ENCODE results near the gene MCRS1.

The MCRS1 gene

DNA sequence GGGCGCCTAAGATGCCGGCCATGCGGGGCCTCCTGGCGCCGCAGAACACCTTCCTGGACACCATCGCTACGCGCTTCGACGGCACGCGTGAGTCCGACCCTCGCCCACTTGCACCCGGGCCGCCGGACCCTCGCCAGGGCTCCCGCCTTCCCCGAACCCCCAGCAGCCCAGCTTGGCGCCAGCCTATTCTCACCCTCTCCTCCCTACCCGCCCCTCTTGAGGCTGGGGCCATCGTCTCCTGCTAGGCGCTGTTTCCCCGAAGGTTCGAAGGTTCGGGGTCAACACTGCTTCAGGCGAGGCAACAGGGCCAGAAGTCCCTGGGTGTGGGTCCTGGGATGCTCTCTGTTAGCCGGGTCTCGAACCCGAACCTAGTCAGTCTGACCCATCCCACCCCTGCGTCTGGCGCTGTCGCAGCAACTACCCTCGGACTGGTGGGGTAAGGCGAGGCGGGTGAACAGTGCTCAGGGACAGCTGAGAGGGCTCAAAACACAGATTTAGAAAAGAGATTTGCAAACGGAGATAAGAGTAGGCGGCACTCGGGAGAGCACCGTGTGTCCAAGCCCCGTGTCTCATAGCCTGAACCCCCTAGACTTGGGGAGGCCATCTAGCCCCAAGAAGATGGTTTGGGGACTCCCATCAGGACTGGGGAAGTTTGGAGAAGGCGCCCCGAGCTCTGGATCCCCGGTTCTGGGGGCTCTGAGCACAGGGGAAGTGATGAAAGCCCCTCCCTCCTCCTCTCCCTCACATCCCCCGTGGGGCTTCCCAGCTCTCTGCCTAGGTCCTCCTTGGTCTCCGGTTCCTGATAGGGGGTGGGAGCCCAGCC, 28.3 kb downstream of the MCRS1 start:
- Histone ChIP-seq H3K9me3 (ENCODE audit: insufficient read depth, low read depth, low read length) (no peaks in the 10 kb centered on the region), H3K14ac (ENCODE audit: low read length) (no peak overlapping the region), H2BK5ac (ENCODE audit: low read depth, low read length, poor library complexity) (no peak overlapping the region), H3K27ac (ENCODE audit: low read depth, low read length) (no peak overlapping the region), H2BK12ac (ENCODE audit: low read length) (no peak overlapping the region), H3K4me3 (ENCODE audit: low read depth, low read length) (no peak overlapping the region), H3K23ac (ENCODE audit: low read length) (no peak overlapping the region), H2AFZ (ENCODE audit: insufficient read depth, low read length, poor library complexity) (no peak overlapping the region), H3K9ac (ENCODE audit: low read length) (no peak overlapping the region), H3K79me1 (ENCODE audit: low read length) (no peaks in the 10 kb centered on the region), H2BK120ac (ENCODE audit: insufficient read depth, low read length, poor library complexity) (no peak overlapping the region), H3K27me3 (ENCODE audit: insufficient read depth, low read length) (peaks cover 79% of the 10 kb centered on the region), H3K79me2 (ENCODE audit: control insufficient read depth, insufficient read depth, low read length, poor library complexity) (no peaks in the 10 kb centered on the region), H2AK5ac (ENCODE audit: low read length) (no peak overlapping the region), H3K36me3 (ENCODE audit: control insufficient read depth in 1 of 2, insufficient read depth in 2 of 2, low read length in 2 of 2) (no peaks in the 10 kb centered on the region), H4K91ac (ENCODE audit: low read depth, low read length) (no peak overlapping the region), H3K4ac (ENCODE audit: low read depth, low read length) (no peak overlapping the region), H3K4me2 (ENCODE audit: low read length) (no peak overlapping the region), H3K4me1 (ENCODE audit: control insufficient read depth in 1 of 2, insufficient read depth in 2 of 2, low read length in 2 of 2) (peaks cover 3 to 9% of the 10 kb centered on the region in 2 experiments), H3K18ac (ENCODE audit: low read length) (no peak overlapping the region), H4K8ac (ENCODE audit: low read depth, low read length) (no peak overlapping the region), H4K12ac (ENCODE audit: low read depth, low read length) (no peak overlapping the region)
- no peak for DNase-seq
- no CpG with 5 or more reads among the region's 47 CpGs for WGBS (ENCODE audit: extremely low coverage, insufficient coverage, insufficient read length)

DNA sequence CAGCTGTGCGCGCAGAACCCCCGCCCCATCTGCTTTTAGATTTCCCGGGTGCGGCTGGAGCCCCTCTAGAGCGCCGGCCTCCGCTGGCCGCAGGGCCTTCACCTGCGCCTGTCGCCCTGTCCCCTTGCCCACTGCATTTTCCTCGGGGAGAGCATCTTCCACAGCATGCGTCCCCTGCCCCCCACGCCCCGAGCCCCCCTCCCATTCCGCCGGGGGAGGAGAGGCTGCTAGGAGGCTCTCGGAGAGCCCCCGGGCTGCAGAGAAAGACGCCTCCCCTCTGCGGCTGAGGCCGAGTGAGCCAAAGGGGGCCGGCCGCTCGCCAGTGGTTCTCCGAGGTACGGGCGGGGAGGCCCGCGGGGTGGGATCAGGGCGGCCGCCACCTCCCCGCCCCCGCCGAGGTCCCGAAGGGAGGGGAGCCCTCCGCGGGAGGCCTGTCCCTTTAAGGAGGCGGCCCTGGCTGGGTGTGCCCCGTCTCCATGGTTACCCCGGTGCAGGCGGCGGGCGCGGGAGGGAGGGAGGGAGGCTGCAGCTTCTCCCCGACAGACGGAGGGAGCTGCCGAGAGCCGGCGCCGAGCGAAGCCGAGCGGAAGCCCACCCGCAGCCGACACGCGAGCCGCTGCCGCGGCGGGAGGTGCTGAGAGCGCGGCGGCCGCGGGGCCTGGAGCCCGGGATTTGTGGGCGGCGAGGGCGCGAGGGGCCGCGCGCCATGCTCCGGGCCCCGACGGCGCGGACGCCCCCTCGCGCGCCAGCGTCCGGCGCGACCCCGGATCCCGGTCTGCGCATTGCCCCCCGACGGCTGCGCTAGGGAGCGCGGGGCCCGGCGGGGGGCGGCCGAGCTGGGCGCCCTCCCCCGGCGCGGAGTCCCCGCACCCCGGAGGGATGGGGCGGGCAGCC, 29.2 kb downstream of the MCRS1 start, which contains the start of gene KCNH3:
Gene KCNH3 (plus strand): TSS at position 521 of the 894 bp plus-strand sequence. CDS start 387 bp downstream, outside the sequence.
- no CpG with 5 or more reads among the region's 107 CpGs for WGBS (ENCODE audit: extremely low coverage, insufficient coverage, insufficient read length)
- H3K9ac ChIP-seq (ENCODE audit: low read length): no peak within 1 kb of the TSS
- H3K79me1 ChIP-seq (ENCODE audit: low read length): no peaks in the 10 kb centered on the region

DNA sequence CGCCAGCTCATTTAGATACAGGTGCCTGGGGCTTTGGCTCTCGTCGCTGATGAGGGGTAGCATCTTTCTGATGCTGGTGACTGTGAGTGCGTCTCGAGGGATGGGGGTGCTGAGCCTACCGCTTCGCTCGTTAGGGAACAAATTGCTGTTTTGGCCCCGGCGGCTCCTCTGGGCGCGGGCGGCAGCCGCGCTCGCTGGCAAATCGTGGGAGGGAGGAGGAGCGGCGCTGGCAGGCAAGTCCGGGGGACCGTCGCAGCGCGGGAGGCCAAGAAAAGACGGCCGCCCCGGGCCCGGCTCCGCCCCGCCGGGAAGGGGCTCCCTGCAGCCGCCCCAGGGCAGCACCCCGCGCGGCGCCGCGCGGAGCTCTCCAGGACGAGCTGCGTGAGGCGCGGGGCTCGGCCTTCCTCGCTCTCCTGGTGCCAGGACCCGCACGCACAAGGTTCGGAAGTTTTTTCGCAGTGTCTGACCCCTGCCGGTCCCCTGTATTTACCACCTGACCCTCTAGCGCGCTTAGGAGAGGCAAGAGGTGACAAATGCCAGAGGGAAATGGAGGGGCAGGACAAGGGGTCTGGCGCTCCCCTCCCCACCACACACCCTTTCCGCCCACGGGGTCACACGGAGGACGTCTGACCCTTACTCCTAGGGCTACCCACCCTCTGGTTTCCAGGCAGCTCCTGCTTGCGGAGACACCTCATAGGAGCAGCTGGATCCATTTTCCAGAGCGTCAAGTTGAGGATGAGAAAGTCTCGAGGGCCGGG, 30.0 kb downstream of the MCRS1 start:
- peaks cover 68% of the 10 kb centered on the region for H3K27me3 ChIP-seq (ENCODE audit: insufficient read depth, low read length)
- no peak overlapping the region for H4K91ac ChIP-seq (ENCODE audit: low read depth, low read length)

More for the DNA sequence above, 29.2 kb downstream of the MCRS1 start, which contains the start of gene KCNH3:
- H4K8ac ChIP-seq (ENCODE audit: low read depth, low read length): no peak within 1 kb of the TSS
- H3K4me2 ChIP-seq (ENCODE audit: low read length): peak within 1 kb of the TSS; percentile 58
- no peak within 1 kb of the TSS for H3K27ac ChIP-seq (ENCODE audit: low read depth, low read length)
- H3K4me1 ChIP-seq (ENCODE audit: control insufficient read depth in 1 of 2, insufficient read depth in 2 of 2, low read length in 2 of 2): peaks cover 3 to 9% of the 10 kb centered on the region in 2 experiments
- H2BK12ac ChIP-seq (ENCODE audit: low read length): no peak within 1 kb of the TSS
- H3K36me3 ChIP-seq (ENCODE audit: control insufficient read depth in 1 of 2, insufficient read depth in 2 of 2, low read length in 2 of 2): no peaks in the 10 kb centered on the region
- H3K4me3 ChIP-seq (ENCODE audit: low read depth, low read length): peak within 1 kb of the TSS; percentile 52
- no peak within 1 kb of the TSS for H2AFZ ChIP-seq (ENCODE audit: insufficient read depth, low read length, poor library complexity)
- H3K14ac ChIP-seq (ENCODE audit: low read length): no peak within 1 kb of the TSS
- peaks cover 73% of the 10 kb centered on the region for H3K27me3 ChIP-seq (ENCODE audit: insufficient read depth, low read length)
- no peak within 1 kb of the TSS for H4K91ac ChIP-seq (ENCODE audit: low read depth, low read length)
- no peak within 1 kb of the TSS for H3K23ac ChIP-seq (ENCODE audit: low read length)
- no peak within 1 kb of the TSS for H4K12ac ChIP-seq (ENCODE audit: low read depth, low read length)
- no peak within 1 kb of the TSS for H3K4ac ChIP-seq (ENCODE audit: low read depth, low read length)
- DNase-seq: peak in 1 of 2 donors; percentile 21
- H3K18ac ChIP-seq (ENCODE audit: low read length): no peak within 1 kb of the TSS
- no peak within 1 kb of the TSS for H2AK5ac ChIP-seq (ENCODE audit: low read length)
- no peaks in the 10 kb centered on the region for H3K79me2 ChIP-seq (ENCODE audit: control insufficient read depth, insufficient read depth, low read length, poor library complexity)
- H3K9me3 ChIP-seq (ENCODE audit: insufficient read depth, low read depth, low read length): no peaks in the 10 kb centered on the region
- no peak within 1 kb of the TSS for H2BK5ac ChIP-seq (ENCODE audit: low read depth, low read length, poor library complexity)
- H2BK120ac ChIP-seq (ENCODE audit: insufficient read depth, low read length, poor library complexity): no peak within 1 kb of the TSS

DNA sequence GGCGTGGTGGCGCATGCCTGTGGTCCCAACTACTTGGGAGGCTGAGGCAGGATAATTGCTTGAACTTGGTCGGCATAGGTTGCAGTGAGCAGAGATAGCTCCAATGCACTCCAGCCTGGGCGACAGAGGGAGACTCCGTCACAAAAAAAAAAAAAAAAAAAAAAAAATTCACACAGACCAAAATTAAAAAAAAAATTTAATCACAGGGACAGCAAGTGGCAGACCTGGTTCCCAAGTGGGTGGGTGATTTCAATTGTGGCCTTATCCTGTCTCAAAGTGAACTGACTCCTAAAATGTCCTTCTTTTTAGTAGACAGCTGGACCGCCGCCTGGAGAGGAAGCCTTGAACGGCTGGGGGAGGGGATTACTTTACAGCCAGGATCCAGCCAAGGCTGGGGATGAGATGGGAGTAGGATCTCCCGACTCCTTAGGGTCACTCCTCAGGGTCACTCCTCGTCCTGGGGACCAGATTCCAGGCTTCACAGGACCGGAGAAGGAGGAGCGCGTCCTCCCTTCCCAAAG, 30.7 kb downstream of the MCRS1 start:
- H3K36me3 ChIP-seq (ENCODE audit: control insufficient read depth in 1 of 2, insufficient read depth in 2 of 2, low read length in 2 of 2): no peaks in the 10 kb centered on the region
- no CpG with 5 or more reads among the region's 13 CpGs for WGBS (ENCODE audit: extremely low coverage, insufficient coverage, insufficient read length)
- no peak overlapping the region for H3K23ac ChIP-seq (ENCODE audit: low read length)
- no peak overlapping the region for H3K4me3 ChIP-seq (ENCODE audit: low read depth, low read length)
- no peak overlapping the region for H2BK5ac ChIP-seq (ENCODE audit: low read depth, low read length, poor library complexity)
- no peak overlapping the region for H3K4ac ChIP-seq (ENCODE audit: low read depth, low read length)
- no peak overlapping the region for H4K8ac ChIP-seq (ENCODE audit: low read depth, low read length)
- H3K9me3 ChIP-seq (ENCODE audit: insufficient read depth, low read depth, low read length): no peaks in the 10 kb centered on the region
- H3K9ac ChIP-seq (ENCODE audit: low read length): no peak overlapping the region
- H3K79me2 ChIP-seq (ENCODE audit: control insufficient read depth, insufficient read depth, low read length, poor library complexity): no peaks in the 10 kb centered on the region
- H3K4me1 ChIP-seq (ENCODE audit: control insufficient read depth in 1 of 2, insufficient read depth in 2 of 2, low read length in 2 of 2): peaks cover 3 to 9% of the 10 kb centered on the region in 2 experiments
- H2BK12ac ChIP-seq (ENCODE audit: low read length): no peak overlapping the region
- DNase-seq: no peak
- H2AK5ac ChIP-seq (ENCODE audit: low read length): no peak overlapping the region
- H4K91ac ChIP-seq (ENCODE audit: low read depth, low read length): no peak overlapping the region
- H3K27me3 ChIP-seq (ENCODE audit: insufficient read depth, low read length): peaks cover 66% of the 10 kb centered on the region
- no peaks in the 10 kb centered on the region for H3K79me1 ChIP-seq (ENCODE audit: low read length)
- H3K14ac ChIP-seq (ENCODE audit: low read length): no peak overlapping the region
- no peak overlapping the region for H2AFZ ChIP-seq (ENCODE audit: insufficient read depth, low read length, poor library complexity)
- H2BK120ac ChIP-seq (ENCODE audit: insufficient read depth, low read length, poor library complexity): no peak overlapping the region
- peak overlapping the region; percentile 49 for H3K4me2 ChIP-seq (ENCODE audit: low read length)
- H4K12ac ChIP-seq (ENCODE audit: low read depth, low read length): no peak overlapping the region
- no peak overlapping the region for H3K27ac ChIP-seq (ENCODE audit: low read depth, low read length)
- H3K18ac ChIP-seq (ENCODE audit: low read length): no peak overlapping the region

More for the DNA sequence above, 30.0 kb downstream of the MCRS1 start:
- H4K8ac ChIP-seq (ENCODE audit: low read depth, low read length): no peak overlapping the region
- no peak overlapping the region for H3K9ac ChIP-seq (ENCODE audit: low read length)
- H3K9me3 ChIP-seq (ENCODE audit: insufficient read depth, low read depth, low read length): no peaks in the 10 kb centered on the region
- no peak overlapping the region for H3K4me3 ChIP-seq (ENCODE audit: low read depth, low read length)
- H3K79me2 ChIP-seq (ENCODE audit: control insufficient read depth, insufficient read depth, low read length, poor library complexity): no peaks in the 10 kb centered on the region
- WGBS (ENCODE audit: extremely low coverage, insufficient coverage, insufficient read length): no CpG with 5 or more reads among the region's 61 CpGs
- no peak overlapping the region for H2BK120ac ChIP-seq (ENCODE audit: insufficient read depth, low read length, poor library complexity)
- H2AK5ac ChIP-seq (ENCODE audit: low read length): no peak overlapping the region
- H3K14ac ChIP-seq (ENCODE audit: low read length): no peak overlapping the region
- no peak overlapping the region for H4K12ac ChIP-seq (ENCODE audit: low read depth, low read length)
- peak overlapping the region; percentile 49 for H3K4me2 ChIP-seq (ENCODE audit: low read length)
- H3K23ac ChIP-seq (ENCODE audit: low read length): no peak overlapping the region
- no peak overlapping the region for H3K27ac ChIP-seq (ENCODE audit: low read depth, low read length)
- DNase-seq: no peak
- H3K4me1 ChIP-seq (ENCODE audit: control insufficient read depth in 1 of 2, insufficient read depth in 2 of 2, low read length in 2 of 2): peaks cover 3 to 9% of the 10 kb centered on the region in 2 experiments
- H3K36me3 ChIP-seq (ENCODE audit: control insufficient read depth in 1 of 2, insufficient read depth in 2 of 2, low read length in 2 of 2): no peaks in the 10 kb centered on the region
- H3K4ac ChIP-seq (ENCODE audit: low read depth, low read length): no peak overlapping the region
- H2AFZ ChIP-seq (ENCODE audit: insufficient read depth, low read length, poor library complexity): no peak overlapping the region
- no peak overlapping the region for H3K18ac ChIP-seq (ENCODE audit: low read length)
- no peak overlapping the region for H2BK5ac ChIP-seq (ENCODE audit: low read depth, low read length, poor library complexity)
- H3K79me1 ChIP-seq (ENCODE audit: low read length): no peaks in the 10 kb centered on the region
- no peak overlapping the region for H2BK12ac ChIP-seq (ENCODE audit: low read length)
